Femur (tissue), 1 donor: ENCODE measurements around the gene IER3IP1.
"Not testable (repeated sequence)": the region's sequence is repeated elsewhere in the genome, so short reads cannot be mapped to it uniquely, and the experiment has no call there.

Source experiments
- DNase-seq: peaks from one replicate; pipeline ENCODE4 v3.0.0-alpha.2; 2017

IER3IP1 gene

GRCh38 chr18:47175898-47176575, at the start of gene IER3IP1:
IER3IP1 (minus strand) TSS chr18:47176364; CDS start chr18:47176277, 87 bp downstream.
- DNase-seq, result peak; percentile 94

DNA sequence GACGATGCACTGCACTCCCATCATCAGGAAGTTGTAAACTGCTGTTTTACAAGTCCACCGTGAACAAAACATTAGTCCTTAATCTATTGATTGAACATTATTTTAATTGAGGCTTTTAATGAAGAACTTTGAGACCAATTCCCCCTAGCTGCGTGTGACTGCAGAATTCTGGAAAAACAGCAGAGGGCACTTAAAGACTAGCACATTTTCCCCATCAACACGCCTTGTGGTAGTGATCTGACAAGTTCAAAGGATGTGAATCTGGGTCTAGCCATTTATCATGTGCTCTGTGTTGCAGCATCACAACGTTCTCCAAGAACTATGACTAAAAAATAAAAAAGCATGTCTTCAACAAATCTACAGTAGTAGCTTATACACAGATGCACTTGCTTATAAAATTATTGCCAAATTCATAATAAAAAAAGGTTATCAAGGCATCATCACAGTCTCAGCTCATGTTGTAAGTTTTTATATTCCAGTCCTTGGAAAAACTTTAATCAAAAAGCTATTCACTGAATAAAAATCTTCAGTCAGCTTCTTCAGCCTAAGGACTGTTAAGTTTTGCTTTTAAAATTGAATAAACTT, 39.5 kb upstream of the IER3IP1 start:
- peak; percentile 39 for DNase-seq

GRCh38 chr18:47209171-47209570, 33.0 kb upstream of the IER3IP1 start:
- no peak for DNase-seq

DNA sequence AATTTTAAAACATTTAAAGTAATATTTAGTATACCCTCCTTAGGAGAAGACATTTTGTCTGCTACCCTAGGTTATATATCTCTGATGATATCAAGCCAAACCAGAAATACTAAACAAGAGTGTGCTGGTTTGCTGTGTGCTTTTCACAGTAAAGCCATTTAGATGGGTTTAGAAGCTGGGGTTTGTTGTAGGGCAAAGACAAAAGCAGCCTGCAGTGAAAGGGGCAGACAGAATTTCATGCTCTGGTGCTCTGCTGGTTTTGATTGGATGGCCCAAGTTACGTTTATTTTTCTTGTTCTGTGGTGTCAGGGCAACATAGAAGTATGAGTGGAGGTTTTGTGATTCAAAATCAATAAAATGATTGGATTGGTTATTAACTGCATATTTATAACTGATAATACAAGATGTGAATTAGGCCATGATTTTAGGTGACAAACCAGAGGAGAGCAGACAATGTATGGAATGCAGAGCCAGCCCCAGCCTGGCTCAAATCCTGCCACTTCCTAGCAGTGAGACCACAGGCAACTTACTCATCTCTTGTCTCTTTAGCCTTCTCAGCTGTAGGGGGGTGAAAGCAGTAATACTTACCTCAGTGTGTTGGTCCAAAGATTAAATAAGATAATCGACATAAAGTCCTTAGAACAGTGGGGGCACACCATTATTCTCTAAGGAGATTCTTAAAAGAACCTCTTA, 30.9 kb upstream of the IER3IP1 start:
- DNase-seq, result no peak

DNA sequence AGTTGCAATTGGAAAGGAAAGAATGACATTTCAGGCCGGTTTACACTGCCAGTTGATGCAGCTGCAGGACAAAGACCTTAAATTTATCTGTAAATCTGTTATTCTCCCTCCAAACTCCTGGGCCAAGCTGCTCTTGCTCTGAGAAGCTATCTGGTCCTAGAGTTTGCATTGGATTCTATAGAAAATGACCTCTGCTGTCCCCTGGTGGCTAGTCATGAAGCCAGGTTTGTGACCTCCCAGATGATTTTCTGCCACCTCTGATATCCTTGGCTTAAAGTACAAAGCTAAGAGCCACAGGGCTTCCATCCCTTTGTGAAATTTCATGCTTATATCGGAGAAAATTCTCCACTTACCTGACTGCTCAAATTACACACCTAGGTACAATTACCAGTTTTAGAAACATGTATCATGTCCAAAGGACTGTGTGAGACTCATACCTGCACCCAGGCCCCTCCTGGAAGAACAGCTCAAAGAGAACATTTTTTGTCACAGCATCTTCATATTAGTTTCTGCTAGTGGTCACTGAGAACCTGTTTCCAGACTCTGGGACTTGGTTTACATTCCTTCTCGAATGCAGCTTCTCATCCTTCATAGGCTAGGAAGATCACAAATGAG, 28.9 kb upstream of the IER3IP1 start:
- peak; percentile 44 for DNase-seq

DNA sequence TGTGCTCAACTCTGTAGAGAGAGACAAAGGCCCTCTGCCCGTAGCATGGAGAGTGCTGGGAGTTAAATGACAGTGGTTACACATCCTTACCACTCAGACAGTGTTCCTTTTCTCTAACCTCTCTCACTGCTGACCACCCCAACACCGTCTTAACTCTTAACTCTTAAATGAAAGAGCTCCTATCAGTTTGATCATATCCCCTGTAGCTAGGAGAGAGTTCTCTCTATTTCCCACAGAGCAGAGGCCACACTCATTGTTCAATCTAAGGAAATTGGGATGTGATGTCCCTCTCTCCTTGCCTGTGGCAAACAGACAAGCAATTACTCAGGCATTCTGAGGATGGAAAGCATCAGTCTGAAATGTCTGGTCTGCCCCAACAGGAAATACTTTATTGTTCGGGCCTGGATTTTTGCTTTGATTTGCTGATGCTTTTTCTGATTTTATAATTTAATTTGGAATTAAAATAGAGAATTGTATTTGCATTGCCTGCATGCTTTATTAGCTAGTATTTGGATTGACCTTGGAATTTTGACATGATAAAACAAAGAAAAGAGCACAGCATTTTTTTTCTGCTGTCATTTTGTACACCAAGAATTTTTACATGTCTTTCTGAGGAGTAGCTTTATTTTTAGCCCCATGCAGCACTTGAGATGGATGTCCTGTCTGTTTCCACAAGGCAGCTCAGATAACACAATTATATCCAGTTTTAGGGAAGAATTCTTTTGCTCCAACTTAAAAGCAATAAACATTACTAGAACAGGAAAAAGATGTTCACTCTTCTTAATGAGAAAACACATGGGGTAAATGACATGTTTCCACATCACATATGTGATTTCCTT, 27.7 kb upstream of the IER3IP1 start:
- no peak for DNase-seq

- DNase-seq, result not testable (repeated sequence)
Measured at GRCh38 chr18:47195961-47196360, 19.8 kb upstream of the IER3IP1 start.

DNA sequence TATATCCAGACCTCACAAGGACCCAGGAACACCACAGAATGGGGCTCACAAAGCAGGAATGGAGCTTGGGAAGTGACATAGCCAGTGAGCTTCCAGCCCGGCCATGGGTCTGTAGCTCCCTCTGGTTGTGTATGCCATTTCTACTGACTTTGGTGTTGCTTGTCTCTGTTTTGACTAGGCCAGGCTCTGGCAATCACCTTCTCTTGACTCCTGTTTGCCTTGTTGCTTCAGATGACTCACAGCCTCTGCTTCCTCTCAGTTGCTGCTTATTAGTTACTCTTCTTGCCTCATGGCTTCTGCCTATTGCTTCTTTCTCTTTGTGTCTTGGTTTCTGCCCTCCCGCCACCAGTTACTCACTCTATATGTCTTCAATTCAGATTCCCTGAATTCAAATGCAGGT, 15.8 kb upstream of the IER3IP1 start:
- no peak for DNase-seq

- no peak for DNase-seq
Measured at GRCh38 chr18:47187721-47188120, 11.6 kb upstream of the IER3IP1 start.

GRCh38 chr18:47184419-47185050, 8.4 kb upstream of the IER3IP1 start:
- DNase-seq, result no peak

DNA sequence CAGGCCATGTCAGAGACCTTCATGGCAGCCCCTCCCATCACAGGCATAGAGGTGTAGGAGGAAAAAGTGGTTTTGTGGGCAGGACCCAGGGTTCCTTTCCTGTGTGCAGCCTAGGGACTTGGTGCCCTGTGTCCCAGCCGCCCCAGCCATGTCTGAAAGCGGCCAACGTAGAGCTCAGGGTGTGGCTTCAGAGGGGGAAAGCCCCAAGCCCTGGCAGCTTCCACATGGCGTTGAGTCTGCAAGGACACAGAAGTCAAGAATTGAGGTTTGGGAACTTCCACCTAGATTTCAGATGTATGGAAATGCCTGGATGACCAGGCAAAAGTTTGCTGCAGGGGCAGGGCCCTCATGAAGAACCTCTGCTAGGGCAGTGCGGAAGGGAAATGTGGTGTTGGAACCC, 6.0 kb upstream of the IER3IP1 start:
- DNase-seq, result not testable (repeated sequence)

DNA sequence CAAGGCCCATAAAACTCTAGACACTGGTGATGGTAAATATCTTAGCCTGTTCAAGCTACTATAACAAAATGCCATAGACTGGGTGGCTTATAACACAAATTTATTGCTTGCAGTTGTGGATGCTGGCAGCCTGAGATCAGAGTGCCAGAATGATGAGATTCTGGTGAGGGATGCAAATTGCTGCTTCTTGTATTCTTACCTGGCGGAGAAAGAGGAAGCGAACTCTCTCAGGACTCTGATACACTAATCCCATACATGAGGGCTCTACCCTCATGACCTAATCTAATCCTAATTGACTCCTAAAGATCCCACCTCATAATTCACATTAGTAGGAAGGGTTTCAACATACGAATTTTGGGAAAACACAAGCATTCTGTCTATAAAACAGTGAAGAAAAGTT, 4.6 kb upstream of the IER3IP1 start:
- DNase-seq, result no peak

GRCh38 chr18:47179520-47179919, 3.4 kb upstream of the IER3IP1 start:
- DNase-seq, result peak; percentile 40

DNA sequence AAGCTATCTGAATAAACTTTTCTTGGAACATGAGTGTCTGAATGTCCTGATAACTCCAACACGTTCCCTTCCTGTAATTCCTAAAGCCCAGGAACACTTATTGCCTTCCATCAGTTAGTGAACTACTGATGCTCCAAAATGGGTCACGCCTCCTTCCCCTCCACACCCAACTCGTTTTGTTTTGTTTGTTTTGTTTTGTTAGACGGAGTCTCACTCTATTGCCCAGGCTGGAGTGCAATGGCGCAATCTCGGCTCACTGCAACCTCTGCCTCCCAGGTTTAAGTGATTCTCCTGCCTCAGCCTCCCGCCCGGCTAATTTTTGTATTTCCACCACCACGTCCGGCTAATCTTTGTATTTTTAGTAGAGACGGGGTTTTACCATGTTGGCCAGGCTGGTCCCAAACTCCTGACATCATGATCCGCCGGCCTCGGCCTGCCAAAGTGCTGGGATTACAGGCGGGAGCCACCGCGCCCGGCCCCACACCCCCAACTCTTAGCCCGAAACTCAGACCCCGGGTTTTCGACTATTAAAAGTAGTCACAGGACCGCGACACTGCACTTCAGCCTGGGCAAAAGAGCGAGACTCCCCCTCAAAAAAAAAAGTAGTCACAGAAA, 774 bp downstream of the IER3IP1 start:
- DNase-seq, result peak; percentile 31

GRCh38 chr18:47174545-47175116, 1.5 kb downstream of the IER3IP1 start:
- no peak for DNase-seq

GRCh38 chr18:47172476-47172875, 3.7 kb downstream of the IER3IP1 start:
- DNase-seq, result no peak

DNA sequence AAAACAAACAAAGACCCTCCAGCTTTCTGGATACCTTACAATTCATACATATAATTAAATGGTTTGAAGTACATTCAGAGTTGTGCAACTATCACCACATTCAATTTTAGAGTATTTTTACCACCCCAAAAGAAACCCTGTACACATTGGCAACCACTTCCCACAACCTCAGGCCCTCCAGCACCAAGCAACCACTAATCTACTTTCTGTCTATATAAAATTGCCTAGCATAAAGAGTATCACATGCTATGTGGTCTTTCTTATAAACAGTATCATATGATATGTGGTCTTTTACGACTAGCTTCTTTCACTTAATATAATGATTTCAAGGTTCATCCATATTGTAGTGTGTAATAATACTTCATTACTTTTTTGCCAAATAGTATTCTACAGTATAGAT, 7.3 kb downstream of the IER3IP1 start:
- DNase-seq, result peak; percentile 25

- no peak for DNase-seq
Measured at GRCh38 chr18:47168509-47168908, 7.7 kb downstream of the IER3IP1 start.

DNA sequence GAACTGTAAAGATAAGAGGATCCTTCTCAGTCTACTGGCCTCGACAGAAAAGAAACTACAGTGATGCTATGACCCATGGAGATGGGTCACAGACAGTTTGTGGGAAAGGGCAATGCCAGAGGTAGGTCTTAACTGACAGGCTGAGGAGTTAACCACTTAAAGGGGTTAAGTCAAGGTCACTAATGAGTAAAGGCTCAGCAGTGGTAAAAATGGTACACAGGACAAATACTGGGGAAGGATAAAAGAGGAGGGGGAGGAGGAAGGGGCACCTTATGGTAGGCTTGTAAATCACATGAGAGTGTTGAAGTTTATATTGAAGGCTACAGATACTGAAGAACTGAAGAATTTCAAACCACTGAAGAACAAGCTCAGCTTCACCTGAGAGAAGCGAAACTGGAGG, 9.9 kb downstream of the IER3IP1 start:
- DNase-seq, result no peak

DNA sequence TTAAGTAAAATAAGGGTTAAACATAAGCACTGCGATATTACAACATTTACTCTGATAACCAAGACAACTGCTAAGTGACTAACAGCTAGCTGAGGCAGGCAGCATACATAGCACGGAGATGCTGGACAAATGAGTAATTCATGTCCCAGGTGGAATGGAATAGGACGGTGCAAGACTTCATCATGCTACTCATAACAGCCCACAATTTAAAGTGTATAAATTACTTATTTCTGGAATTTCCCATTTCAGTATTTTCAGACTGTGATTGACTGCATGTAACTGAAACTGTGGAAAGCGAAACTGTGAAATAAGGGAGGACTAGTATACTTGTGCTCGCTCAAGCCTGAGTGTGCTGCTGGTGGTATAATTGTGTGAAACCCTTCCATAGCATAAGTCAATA, 12.9 kb downstream of the IER3IP1 start:
- DNase-seq, result no peak

DNA sequence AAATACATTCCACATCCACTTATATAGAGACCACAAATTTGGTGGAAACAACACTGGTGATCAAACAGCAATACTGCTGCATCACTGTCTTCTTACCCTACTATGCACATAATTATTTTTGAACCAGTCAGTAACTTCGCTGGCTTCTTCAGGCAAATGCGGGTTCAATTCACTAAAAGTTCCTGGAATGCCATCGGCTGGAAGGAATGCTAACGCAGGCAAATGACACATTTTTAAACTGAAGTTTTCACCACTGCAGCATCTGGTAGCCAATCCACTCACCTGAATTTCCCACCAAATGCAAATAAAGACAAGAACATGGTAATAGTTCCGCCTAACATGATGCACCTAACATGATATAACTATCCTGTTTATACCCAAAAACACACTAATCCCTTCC, 15.9 kb downstream of the IER3IP1 start:
- no peak for DNase-seq

DNA sequence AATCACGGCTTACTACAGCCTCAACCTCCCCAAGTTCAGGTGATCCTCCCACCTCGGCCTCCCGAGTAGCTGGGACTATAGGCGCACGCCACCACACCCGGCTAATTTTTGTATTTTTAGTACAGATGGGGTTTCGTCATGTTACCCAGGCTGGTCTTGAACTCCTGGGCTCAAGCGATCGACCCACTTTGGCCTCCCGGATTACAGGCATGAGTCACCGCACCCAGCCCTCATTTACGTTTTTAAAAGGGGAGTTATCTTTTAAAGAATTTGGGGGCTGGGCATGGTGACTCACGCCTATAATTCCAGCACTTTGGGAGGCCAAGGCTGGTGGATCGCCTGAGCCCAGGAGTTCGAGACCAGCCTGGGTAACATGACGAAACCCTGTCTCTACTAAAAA, 17.8 kb downstream of the IER3IP1 start:
- not testable (repeated sequence) for DNase-seq
